IMR-90 (cell line): ENCODE results near the gene RGPD5. TPM values are rescaled to one million over a fixed set of nuclear protein-coding genes. Genes with fewer than 3 reads are reported as not detected.
"Not testable (repeated sequence)": the region's sequence is repeated elsewhere in the genome, so short reads cannot be mapped to it uniquely, and the experiment has no call there.

ENCODE experiments used
- ATAC-seq: fragments of 200-7000 bp; cut with Tn5 transposase; 2 replicates; pipeline ENCODE4 v1.9.1; 2020; ENCODE audit warnings: low read depth, mild to moderate bottlenecking, moderate library complexity
- BruUV-seq: library from RNA; stranded (reverse); fragments of 400-500 nt; replicated peaks from 2 replicates; lab custom pipeline; 2021; lab: Mats Ljungman, UMichigan
- CTCF ChIA-PET: fragments of 300-600 bp; formaldehyde crosslinking; extraction: SDS; loops from one replicate; lab custom pipeline; 2021; ENCODE audit warnings: antibody characterized with exemption; lab: Yijun Ruan, JAX
- POLR2A ChIA-PET: fragments of 300-600 bp; sonication (Branson Sonifier 250); formaldehyde crosslinking; loops from one replicate; lab custom pipeline; 2022; ENCODE audit warnings: antibody characterized with exemption; ENCODE audit not compliant: unreplicated experiment; lab: Charles Lee
- DNase-seq: peaks from one replicate; pipeline ENCODE4 v3.0.0; 2013
- H2AFZ ChIP-seq: replicated peaks from 2 replicates; pipeline ENCODE3; 2013; ENCODE audit warnings: low read length, mild to moderate bottlenecking; ENCODE audit not compliant: poor library complexity
- H2AK5ac ChIP-seq: 2 replicates; pipeline ENCODE4 v1.6.1; 2013; ENCODE audit warnings: low read depth, low read length, inconsistent platforms
- H2AK9ac ChIP-seq: replicated peaks from 2 replicates; pipeline ENCODE3; 2013; ENCODE audit warnings: mild to moderate bottlenecking, low read depth, low read length, moderate library complexity; ENCODE audit not compliant: poor library complexity
- H2BK120ac ChIP-seq: 2 replicates; pipeline ENCODE4 v1.6.1; 2013; ENCODE audit warnings: low read depth, low read length, inconsistent platforms
- H2BK15ac ChIP-seq: 3 replicates; pipeline ENCODE4 v1.6.1; 2013; ENCODE audit warnings: low read depth, low read length, inconsistent platforms
- H2BK20ac ChIP-seq: 2 replicates; pipeline ENCODE4 v1.6.1; 2013; ENCODE audit warnings: low read depth, mild to moderate bottlenecking, inconsistent platforms, low read length, moderate library complexity
- H2BK5ac ChIP-seq: 2 replicates; pipeline ENCODE4 v1.6.1; 2013; ENCODE audit warnings: mild to moderate bottlenecking, low read depth, low read length, inconsistent platforms; ENCODE audit not compliant: poor library complexity, severe bottlenecking
- H3K14ac ChIP-seq: replicated peaks from 2 replicates; pipeline ENCODE4 v1.6.1; 2013; ENCODE audit warnings: low read depth, low read length, inconsistent platforms
- H3K18ac ChIP-seq: 2 replicates; pipeline ENCODE4 v1.6.1; 2013; ENCODE audit warnings: low read depth, low read length, control low read depth
- H3K23ac ChIP-seq: 2 replicates; pipeline ENCODE4 v1.6.1; 2013; ENCODE audit warnings: low read depth, low read length, inconsistent platforms
- H3K27ac ChIP-seq: 2 replicates; pipeline ENCODE4 v1.5.1; 2013; ENCODE audit warnings: mild to moderate bottlenecking, control low read depth, low read length; ENCODE audit not compliant: insufficient read depth
- H3K27me3 ChIP-seq: 2 replicates; pipeline ENCODE4 v1.6.1; 2013; ENCODE audit warnings: low read length; ENCODE audit not compliant: control insufficient read depth, insufficient read depth
- H3K36me3 ChIP-seq: 2 replicates; pipeline ENCODE4 v1.6.1; 2013; ENCODE audit warnings: low read length, mixed read lengths; ENCODE audit not compliant: control insufficient read depth, insufficient read depth
- H3K4ac ChIP-seq: 2 replicates; pipeline ENCODE4 v1.6.1; 2013; ENCODE audit warnings: low read depth, low read length, inconsistent platforms
- H3K4me1 ChIP-seq: 2 replicates; pipeline ENCODE4 v1.6.1; 2013; ENCODE audit warnings: low read length, mixed read lengths; ENCODE audit not compliant: control insufficient read depth, insufficient read depth
- H3K4me2 ChIP-seq: 2 replicates; pipeline ENCODE4 v1.6.1; 2013; ENCODE audit warnings: low read depth, mild to moderate bottlenecking, control low read depth, low read length, moderate library complexity
- H3K4me3 ChIP-seq: 2 replicates; pipeline ENCODE4 v1.5.1; 2013; ENCODE audit warnings: low read depth, mild to moderate bottlenecking, control low read depth, low read length, moderate library complexity; ENCODE audit not compliant: insufficient read depth
- H3K56ac ChIP-seq: 2 replicates; pipeline ENCODE4 v1.6.1; 2013; ENCODE audit warnings: low read length, inconsistent platforms; ENCODE audit not compliant: insufficient read depth; ENCODE audit errors: extremely low read depth
- H3K79me1 ChIP-seq, 2 experiments: 2 replicates each; pipeline ENCODE4 v1.6.1; 2013; ENCODE audit warnings: low read length in 2 of 2, inconsistent platforms in 1 of 2, low read depth in 1 of 2
- H3K9ac ChIP-seq: 2 replicates; pipeline ENCODE4 v1.6.1; 2013; ENCODE audit warnings: low read depth, low read length, control low read depth
- H3K9me1 ChIP-seq: 2 replicates; pipeline ENCODE4 v1.6.1; 2013; ENCODE audit warnings: low read length, inconsistent platforms; ENCODE audit not compliant: insufficient read depth
- H3K9me3 ChIP-seq: 2 replicates; pipeline ENCODE4 v1.6.1; 2013; ENCODE audit warnings: low read length; ENCODE audit not compliant: control insufficient read depth, insufficient read depth
- H4K20me1 ChIP-seq: 2 replicates; pipeline ENCODE4 v1.6.1; 2013; ENCODE audit warnings: low read length, inconsistent platforms; ENCODE audit not compliant: insufficient read depth
- H4K5ac ChIP-seq: 2 replicates; pipeline ENCODE4 v1.6.1; 2013; ENCODE audit warnings: mild to moderate bottlenecking, low read depth, low read length, control low read depth
- H4K8ac ChIP-seq, 2 experiments: 2 replicates each; pipeline ENCODE4 v1.6.1; 2013; ENCODE audit warnings: low read depth in 2 of 2, low read length in 2 of 2, control low read depth in 1 of 2, inconsistent platforms in 1 of 2
- H4K91ac ChIP-seq: 2 replicates; pipeline ENCODE4 v1.6.1; 2013; ENCODE audit warnings: low read depth, low read length, inconsistent platforms; ENCODE audit not compliant: insufficient read depth
- WGBS, 2 experiments: methylation state at CpG; one replicate each; pipeline versions ENCODE4 v1.1.5 to v1.1.7; 2013; ENCODE audit warnings: missing lambda C conversion rate in 2 of 2; ENCODE audit not compliant: insufficient read length in 1 of 2; ENCODE audit errors: extremely low coverage in 2 of 2; 5-methylcytosine and 5-hydroxymethylcytosine counted together
- dilution Hi-C: fragments of 300-500 bp; cut with HindIII; formaldehyde crosslinking; loops from one replicate; pipeline ENCODE4 v1.14.3; 2018; ENCODE audit warnings: low sequenced_read_pairs; ENCODE audit not compliant: unreplicated experiment
- in situ Hi-C: fragments of 300-500 bp; cut with MboI; formaldehyde crosslinking; loops from 3 replicates; pipeline ENCODE4 v1.14.3; 2019; ENCODE audit warnings: low sequenced_read_pairs, inconsistent platforms, mixed read lengths
- intact Hi-C: fragments of 100-400 bp; cut with micrococcal nuclease; formaldehyde crosslinking; loops from 2 replicates; pipeline ENCODE4 v1.10.0; 2022
- polyA plus RNA-seq, 3 experiments: library from polyadenylated mRNA; depleted of rRNA; stranded (reverse); fragments of >200 nt; gene quantifications; 2 replicates each; pipeline ENCODE4 v1.2.3, GENCODE V29; 2012; ENCODE audit warnings: low replicate concordance in 1 of 3
- total RNA-seq: library from RNA; depleted of rRNA; stranded (reverse); fragments of >200 nt; gene quantifications from 2 replicates; pipeline ENCODE4 v1.2.3, GENCODE V29; 2012

RGPD5 gene
- total and polyA plus RNA-seq, 2 of the 4 experiments (the other 2 are of a cell fraction): 2.5 to 14.3 TPM

GRCh38 chr2:109897769-109898461, 103.8 kb downstream of the RGPD5 start:
- H2BK120ac ChIP-seq, H3K4ac ChIP-seq, H2AK9ac ChIP-seq, H3K27ac ChIP-seq, H3K14ac ChIP-seq, intact Hi-C loops, H3K23ac ChIP-seq, H4K20me1 ChIP-seq, H2AFZ ChIP-seq, H3K27me3 ChIP-seq, H3K79me1 ChIP-seq, DNase-seq, H3K4me3 ChIP-seq, H2BK15ac ChIP-seq, H3K4me1 ChIP-seq, in situ Hi-C loops, H2BK20ac ChIP-seq, CTCF ChIA-PET, H2BK5ac ChIP-seq, H3K4me2 ChIP-seq, dilution Hi-C loops, H3K9me1 ChIP-seq, H3K9ac ChIP-seq, H3K9me3 ChIP-seq, H3K56ac ChIP-seq, H3K36me3 ChIP-seq, H4K91ac ChIP-seq, POLR2A ChIA-PET, BruUV-seq, H3K18ac ChIP-seq, H2AK5ac ChIP-seq, H4K8ac ChIP-seq, H4K5ac ChIP-seq: not testable (repeated sequence)
- peak; percentile 74 for ATAC-seq
- WGBS, 2 experiments: no CpG with 5 or more reads among the region's 8 CpGs

GRCh38 chr2:109898462-109899336, 104.6 kb downstream of the RGPD5 start, which contains the start of gene LIMS3:
Gene LIMS3 (plus strand): TSS chr2:109898688. CDS start chr2:109898729, 41 bp downstream.
- H4K91ac ChIP-seq, H3K23ac ChIP-seq, H3K27ac ChIP-seq, H4K5ac ChIP-seq, H2BK120ac ChIP-seq, H3K18ac ChIP-seq, H3K9me3 ChIP-seq, H3K9ac ChIP-seq, H4K8ac ChIP-seq, intact Hi-C loops, H2AK9ac ChIP-seq, H3K56ac ChIP-seq, H4K20me1 ChIP-seq, H3K14ac ChIP-seq, in situ Hi-C loops, H2AK5ac ChIP-seq, H2BK20ac ChIP-seq, H3K9me1 ChIP-seq, DNase-seq, H3K4me3 ChIP-seq, H3K79me1 ChIP-seq, H2BK5ac ChIP-seq, POLR2A ChIA-PET, H2AFZ ChIP-seq, dilution Hi-C loops, H3K4me2 ChIP-seq, ATAC-seq, H3K4ac ChIP-seq, H2BK15ac ChIP-seq, H3K4me1 ChIP-seq, H3K36me3 ChIP-seq, H3K27me3 ChIP-seq, CTCF ChIA-PET: not testable (repeated sequence)
- TSS peak; percentile 54 for BruUV-seq
- no CpG with 5 or more reads among the region's 28 CpGs for WGBS, 2 experiments
